ENCODE data around the gene UBE4A.
"Not testable (repeated sequence)": the region's sequence is repeated elsewhere in the genome, so short reads cannot be mapped to it uniquely, and the experiment has no call there.

UBE4A gene

GRCh38 chr11:118401151-118401879 lies 41.9 kb downstream of the UBE4A start, which contains the start of gene ATP5MG:
Gene ATP5MG, plus strand, starts transcription at chr11:118401606. Its CDS starts 60 bp downstream, at chr11:118401666.
- peak; percentile 88 for DNase-seq (ENCODE audit: low read depth)

- DNase-seq (ENCODE audit: low read depth) = no peak
Observed at GRCh38 chr11:118401880-118402590, 42.6 kb downstream of the UBE4A start.

- not testable (repeated sequence) for DNase-seq (ENCODE audit: low read depth)
Observed at GRCh38 chr11:118402594-118402993, 43.2 kb downstream of the UBE4A start.

GRCh38 chr11:118406599-118407166 lies 47.3 kb downstream of the UBE4A start:
- DNase-seq (ENCODE audit: low read depth) = no peak

GRCh38 chr11:118410055-118410745 lies 50.8 kb downstream of the UBE4A start:
- no peak for DNase-seq (ENCODE audit: low read depth)

DNA sequence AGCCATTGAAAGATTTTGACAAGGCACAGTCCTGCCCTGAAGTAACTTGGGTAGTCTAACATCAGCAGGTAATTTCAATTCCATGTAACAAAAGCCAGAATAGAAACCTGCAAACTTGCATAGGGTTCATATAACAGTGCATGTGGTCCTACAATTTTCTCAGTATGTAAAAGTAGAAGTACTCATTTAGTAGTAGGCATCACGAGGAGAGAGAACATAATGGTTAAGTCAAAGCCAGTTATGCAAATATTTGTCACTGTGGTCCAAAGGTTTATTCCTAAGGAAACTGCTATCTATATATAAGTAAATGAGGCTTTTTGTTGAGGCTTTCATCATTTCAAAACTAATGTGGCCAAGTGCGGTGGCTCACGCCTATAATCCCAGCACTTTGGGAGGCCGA lies 52.1 kb downstream of the UBE4A start:
- no peak for DNase-seq (ENCODE audit: low read depth)

DNA sequence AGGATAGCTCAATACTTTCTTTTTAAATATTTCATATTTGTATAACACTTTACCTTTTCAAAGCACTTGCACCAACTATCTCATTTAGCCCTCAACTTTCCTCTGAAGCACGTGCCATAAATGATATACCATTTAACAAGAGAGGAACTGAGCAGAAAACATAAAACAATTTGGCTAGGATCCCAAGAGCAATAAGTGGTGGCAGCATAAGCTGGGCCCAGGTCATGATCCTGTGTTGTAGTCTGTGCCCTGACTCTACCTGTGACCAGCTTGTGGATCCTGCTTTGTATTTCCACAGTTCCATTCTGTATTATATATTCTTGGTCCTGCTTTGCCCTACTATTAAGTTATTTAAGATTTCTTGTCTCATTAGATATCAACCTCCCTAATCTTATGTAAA lies 53.5 kb downstream of the UBE4A start:
- DNase-seq (ENCODE audit: low read depth) = no peak

- DNase-seq (ENCODE audit: low read depth) = no peak
Observed at GRCh38 chr11:118415062-118415738, 55.8 kb downstream of the UBE4A start.

DNA sequence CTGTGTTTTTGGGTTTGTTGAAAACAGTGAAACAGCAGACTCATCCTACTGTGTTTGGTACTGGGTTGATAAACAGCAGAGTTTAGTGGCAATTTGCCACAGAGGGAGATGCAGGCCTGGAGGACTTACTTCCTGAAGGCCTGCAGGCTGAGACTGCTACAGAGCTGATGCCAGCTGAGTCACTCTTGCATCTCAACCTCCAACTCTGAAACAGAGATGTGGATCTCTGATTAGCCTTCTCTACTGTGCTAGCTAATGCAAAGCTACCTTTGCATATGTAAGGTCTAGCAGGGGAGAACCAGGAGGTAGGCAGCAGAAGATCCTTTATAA lies 56.3 kb downstream of the UBE4A start:
- DNase-seq (ENCODE audit: low read depth) = no peak

GRCh38 chr11:118416900-118417299 lies 57.5 kb downstream of the UBE4A start:
- not testable (repeated sequence) for DNase-seq (ENCODE audit: low read depth)

DNA sequence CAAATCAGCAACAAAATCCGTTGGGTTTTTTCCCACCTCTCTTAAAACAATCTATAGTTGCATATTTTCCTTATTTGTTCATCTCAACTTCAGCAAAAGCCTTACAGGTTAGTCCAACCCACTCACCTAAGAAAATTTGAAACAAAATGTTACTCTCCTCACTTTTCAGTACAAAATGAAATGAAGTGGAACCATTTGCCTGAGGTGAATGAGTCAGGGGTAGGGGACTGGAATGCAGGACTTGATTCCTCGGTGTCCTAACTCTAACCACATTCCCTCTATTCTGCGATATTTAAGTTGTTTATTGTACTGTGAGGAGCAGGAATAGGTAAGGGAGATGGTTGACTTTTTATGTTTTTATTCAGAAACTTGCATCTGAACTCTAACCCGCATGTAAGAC lies 58.4 kb downstream of the UBE4A start:
- DNase-seq (ENCODE audit: low read depth) = no peak

GRCh38 chr11:118418766-118419165 lies 59.4 kb downstream of the UBE4A start:
- no peak for DNase-seq (ENCODE audit: low read depth)

DNA sequence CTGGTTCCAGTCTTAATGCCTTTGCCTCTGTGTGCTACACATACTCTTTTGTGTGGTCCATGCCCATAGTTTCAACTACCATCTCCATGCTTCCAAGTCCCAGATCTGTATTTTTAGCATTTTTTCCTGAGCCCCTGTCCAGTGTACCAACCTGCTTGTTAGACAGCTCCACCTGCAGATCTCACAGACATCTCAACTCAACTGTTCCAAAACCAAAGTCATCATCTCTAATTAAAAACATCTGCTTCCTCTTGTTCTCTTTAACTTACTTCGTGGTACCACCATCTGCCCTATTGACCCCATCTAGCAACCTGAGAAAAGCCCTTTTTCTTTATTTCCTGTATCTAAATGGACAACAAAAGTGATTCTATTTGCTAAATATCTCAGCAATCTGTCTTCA lies 68.3 kb downstream of the UBE4A start:
- DNase-seq (ENCODE audit: low read depth) = no peak

DNA sequence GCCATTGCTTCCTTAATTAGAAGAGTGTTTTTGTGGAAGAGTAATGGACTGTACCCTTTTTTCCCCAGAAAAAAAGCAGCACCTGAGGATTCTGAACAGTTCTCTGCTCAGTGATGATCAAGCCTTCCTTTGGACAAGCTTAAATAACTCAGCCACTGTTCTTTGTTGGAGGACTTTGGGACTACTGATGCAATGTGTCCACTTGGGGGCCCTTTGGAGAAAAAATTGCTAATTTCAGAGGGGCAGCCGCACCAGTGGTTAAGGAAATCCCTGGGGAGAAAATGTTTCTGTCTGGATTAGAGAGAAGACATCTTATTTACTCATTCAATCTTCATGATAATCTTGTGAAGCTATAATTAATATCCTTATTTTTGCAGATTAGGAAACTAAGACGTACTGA lies 71.6 kb downstream of the UBE4A start:
- no peak for DNase-seq (ENCODE audit: low read depth)

GRCh38 chr11:118434123-118434552 lies 74.7 kb downstream of the UBE4A start:
- no peak for DNase-seq (ENCODE audit: low read depth)

- peak; percentile 9 for DNase-seq (ENCODE audit: low read depth)
Observed at GRCh38 chr11:118434553-118435289, 75.3 kb downstream of the UBE4A start.

GRCh38 chr11:118435290-118435892 lies 76.0 kb downstream of the UBE4A start:
- DNase-seq (ENCODE audit: low read depth) = peak; percentile 60

DNA sequence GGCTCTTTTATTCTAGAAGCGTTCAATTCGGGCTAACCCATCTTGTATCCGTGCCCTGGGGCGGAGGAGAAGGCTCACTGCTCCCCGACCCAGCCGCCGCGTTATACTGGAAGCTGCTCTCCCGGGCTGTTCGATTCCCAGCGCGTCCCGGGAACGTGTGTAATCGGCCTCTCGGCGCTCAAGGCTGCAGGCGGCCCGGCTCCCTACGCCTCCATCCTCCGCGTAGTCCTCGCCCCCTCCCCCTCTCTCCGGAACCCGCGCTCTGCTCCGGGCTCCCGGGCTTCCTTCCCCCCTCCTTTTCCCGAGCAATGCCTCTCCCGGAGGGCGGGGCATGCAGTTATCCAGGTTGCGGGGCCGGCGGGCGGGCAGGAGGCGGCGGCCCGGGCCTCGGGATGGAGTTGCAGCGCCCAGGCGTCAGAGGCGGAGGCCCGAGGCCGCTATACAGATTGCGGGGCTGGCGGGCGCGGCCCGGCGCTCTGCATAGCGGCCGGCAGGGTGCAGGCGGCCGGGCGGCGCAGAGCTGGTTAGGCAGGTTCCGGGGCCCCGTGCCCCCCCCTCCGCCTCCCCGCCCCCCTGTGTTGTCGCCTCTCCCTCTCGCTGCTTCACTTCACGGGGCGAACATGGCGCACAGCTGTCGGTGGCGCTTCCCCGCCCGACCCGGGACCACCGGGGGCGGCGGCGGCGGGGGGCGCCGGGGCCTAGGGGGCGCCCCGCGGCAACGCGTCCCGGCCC lies 76.7 kb downstream of the UBE4A start, which contains the start of gene KMT2A:
TSS of gene KMT2A (plus strand) at position 600 of the 732 bp plus-strand sequence. CDS start at position 621, 21 bp downstream.
- peak; percentile 91 for DNase-seq (ENCODE audit: low read depth)

DNA sequence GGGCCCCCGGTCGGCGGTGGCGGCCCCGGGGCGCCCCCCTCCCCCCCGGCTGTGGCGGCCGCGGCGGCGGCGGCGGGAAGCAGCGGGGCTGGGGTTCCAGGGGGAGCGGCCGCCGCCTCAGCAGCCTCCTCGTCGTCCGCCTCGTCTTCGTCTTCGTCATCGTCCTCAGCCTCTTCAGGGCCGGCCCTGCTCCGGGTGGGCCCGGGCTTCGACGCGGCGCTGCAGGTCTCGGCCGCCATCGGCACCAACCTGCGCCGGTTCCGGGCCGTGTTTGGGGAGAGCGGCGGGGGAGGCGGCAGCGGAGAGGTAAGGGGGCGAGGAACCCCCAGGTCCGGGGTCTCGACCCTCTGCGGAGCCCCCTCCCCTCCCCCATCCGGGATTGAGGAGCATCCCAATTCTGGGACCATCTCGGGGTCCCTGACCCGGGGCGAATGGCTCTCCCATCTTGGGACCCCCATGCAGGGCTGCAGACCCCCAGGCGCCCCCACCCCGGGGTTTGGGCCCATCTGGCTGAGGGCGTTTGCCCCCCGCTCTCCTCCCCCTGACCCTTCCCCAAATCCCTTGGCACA lies 77.3 kb downstream of the UBE4A start:
- DNase-seq (ENCODE audit: low read depth) = peak; percentile 19

Measured in stimulated activated CD8-positive, alpha-beta memory T cell treated with anti-CD3 and anti-CD28 coated beads, Interleukin-4, amount 100 ng/mL, for 24 hours (primary cell).